Neural crest cell (in vitro differentiated cells): ENCODE results near the gene GABBR1. TPM values are rescaled to one million over a fixed set of nuclear protein-coding genes. Genes with fewer than 3 reads are reported as not detected.

Experiments
- DNase-seq: peaks from one replicate; pipeline ENCODE4 v3.0.0; 2021; ENCODE audit warnings: low read depth, mixed read lengths, low spot score
- H3K27ac Mint-ChIP-seq: one replicate; pipeline ENCODE4 v1.8.0; 2021; ENCODE audit warnings: mild to moderate bottlenecking, mixed read lengths; ENCODE audit not compliant: unreplicated experiment
- H3K27me3 Mint-ChIP-seq: 2 replicates; pipeline ENCODE4 v1.8.0; 2021; ENCODE audit warnings: low read depth, mild to moderate bottlenecking, mixed read lengths
- H3K36me3 Mint-ChIP-seq: 2 replicates; pipeline ENCODE4 v1.8.0; 2021; ENCODE audit warnings: low read depth, mild to moderate bottlenecking, mixed read lengths
- H3K4me1 Mint-ChIP-seq: 2 replicates; pipeline ENCODE4 v1.8.0; 2021; ENCODE audit warnings: mixed read lengths
- H3K4me3 Mint-ChIP-seq: one replicate; pipeline ENCODE4 v1.8.0; 2021; ENCODE audit warnings: mild to moderate bottlenecking, mixed read lengths
- H3K9me3 Mint-ChIP-seq: 2 replicates; pipeline ENCODE4 v1.8.0; 2021; ENCODE audit warnings: mixed read lengths
- long read RNA-seq: library from polyadenylated mRNA; unstranded; transcript quantifications from one replicate; pipeline ENCODE4 v2.0.0, GENCODE V29; 2020
- total RNA-seq: library from RNA; stranded (reverse); gene quantifications from 2 replicates; pipeline ENCODE4 v1.2.1, GENCODE V29; 2021
- TF ChIP-seq, protein P1 (sequence below): fragments of 200-600 bp; sonication (generic); conservative IDR thresholded peaks from 2 replicates; pipeline ENCODE4 v1.5.0; 2021; ENCODE audit warnings: antibody characterized with exemption, mild to moderate bottlenecking

The GABBR1 gene
- 79.7 and 91.6 TPM in 2 replicates for total RNA-seq
- long read RNA-seq, partial matches to known transcripts, result 1 of 3 reads
- long read RNA-seq, other reads (novel, unspliced or antisense), result 2 of 3 reads

DNA sequence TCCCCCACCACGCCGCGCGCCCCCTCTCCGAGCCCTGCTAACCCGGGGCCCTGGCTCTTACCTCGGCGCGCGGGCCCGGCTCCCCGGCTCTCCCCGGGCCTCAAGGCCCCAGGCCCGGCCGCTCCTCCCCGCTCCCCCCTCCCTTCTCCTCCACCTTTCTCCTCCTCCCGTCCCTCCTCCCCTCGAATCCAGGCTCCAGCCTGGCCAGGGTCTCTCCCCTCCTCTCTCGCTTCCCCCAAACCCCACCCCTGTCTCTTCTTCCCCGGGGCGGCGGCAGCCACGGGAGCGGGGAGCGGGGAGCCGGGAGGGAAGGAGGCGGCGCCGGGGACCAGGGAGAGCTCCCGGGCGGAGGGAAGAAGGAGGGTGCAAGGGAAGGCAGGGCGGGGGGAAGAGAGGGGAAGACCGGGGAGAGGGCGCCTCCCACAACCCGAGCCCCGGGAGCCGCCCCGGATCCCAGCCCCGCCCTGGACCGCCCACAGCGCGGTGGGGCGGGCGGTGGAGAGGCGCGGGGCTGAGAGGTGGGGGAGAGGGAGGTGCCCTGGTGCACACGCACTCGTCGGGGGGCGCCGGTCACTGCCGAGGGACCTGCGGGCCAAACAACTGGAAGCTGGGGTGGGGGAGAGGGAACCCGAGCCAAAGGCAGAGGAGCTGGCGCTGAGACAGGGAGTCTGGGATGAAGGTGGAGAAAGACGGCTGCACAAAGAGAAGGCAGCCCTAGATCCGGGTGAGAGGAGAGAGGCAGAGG, at the start of gene GABBR1:
Gene GABBR1, minus strand, starts transcription at position 395 of the 745 bp plus-strand sequence. CDS start 798 bp downstream, outside the sequence.
- H3K9me3 Mint-ChIP-seq, result no peaks in the 10 kb centered on the region
- DNase-seq, result peak; percentile 78
- H3K27me3 Mint-ChIP-seq, result peaks cover 29% of the 10 kb centered on the region
- peaks cover 54% of the 10 kb centered on the region for H3K4me1 Mint-ChIP-seq
- peak within 1 kb of the TSS; percentile 94 for H3K4me3 Mint-ChIP-seq
- H3K27ac Mint-ChIP-seq, result peak within 1 kb of the TSS; percentile 96
- H3K36me3 Mint-ChIP-seq, result no peaks in the 10 kb centered on the region
- TF ChIP-seq, protein P1, sequence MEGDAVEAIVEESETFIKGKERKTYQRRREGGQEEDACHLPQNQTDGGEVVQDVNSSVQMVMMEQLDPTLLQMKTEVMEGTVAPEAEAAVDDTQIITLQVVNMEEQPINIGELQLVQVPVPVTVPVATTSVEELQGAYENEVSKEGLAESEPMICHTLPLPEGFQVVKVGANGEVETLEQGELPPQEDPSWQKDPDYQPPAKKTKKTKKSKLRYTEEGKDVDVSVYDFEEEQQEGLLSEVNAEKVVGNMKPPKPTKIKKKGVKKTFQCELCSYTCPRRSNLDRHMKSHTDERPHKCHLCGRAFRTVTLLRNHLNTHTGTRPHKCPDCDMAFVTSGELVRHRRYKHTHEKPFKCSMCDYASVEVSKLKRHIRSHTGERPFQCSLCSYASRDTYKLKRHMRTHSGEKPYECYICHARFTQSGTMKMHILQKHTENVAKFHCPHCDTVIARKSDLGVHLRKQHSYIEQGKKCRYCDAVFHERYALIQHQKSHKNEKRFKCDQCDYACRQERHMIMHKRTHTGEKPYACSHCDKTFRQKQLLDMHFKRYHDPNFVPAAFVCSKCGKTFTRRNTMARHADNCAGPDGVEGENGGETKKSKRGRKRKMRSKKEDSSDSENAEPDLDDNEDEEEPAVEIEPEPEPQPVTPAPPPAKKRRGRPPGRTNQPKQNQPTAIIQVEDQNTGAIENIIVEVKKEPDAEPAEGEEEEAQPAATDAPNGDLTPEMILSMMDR, result no peak

DNA sequence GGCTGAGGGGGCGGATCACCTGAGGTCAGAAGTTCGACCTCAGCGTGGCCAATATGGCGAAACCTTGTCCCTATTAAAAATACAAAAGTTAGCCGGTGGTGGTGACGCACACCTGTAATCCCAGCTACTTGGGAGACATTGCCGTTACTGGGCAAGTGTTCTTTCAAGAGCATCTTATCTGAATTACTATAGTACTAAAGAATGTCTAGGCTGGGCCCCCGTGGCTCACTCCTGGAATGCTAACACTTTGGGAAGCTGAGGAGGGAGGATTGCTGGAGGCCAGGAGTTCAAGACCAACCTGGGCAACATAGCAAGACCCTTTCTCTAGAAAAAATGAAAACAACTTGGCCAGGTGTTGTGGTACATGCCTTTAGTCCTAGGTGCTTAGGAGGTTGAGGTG, 48.8 kb upstream of the GABBR1 start:
- H3K9me3 Mint-ChIP-seq, result no peaks in the 10 kb centered on the region
- TF ChIP-seq, protein P1, result no peak
- DNase-seq, result no peak
- peaks cover 14% of the 10 kb centered on the region for H3K27me3 Mint-ChIP-seq
- H3K36me3 Mint-ChIP-seq, result no peaks in the 10 kb centered on the region
- H3K27ac Mint-ChIP-seq, result no peak overlapping the region
- no peak overlapping the region for H3K4me3 Mint-ChIP-seq
- H3K4me1 Mint-ChIP-seq, result peaks cover 5% of the 10 kb centered on the region

DNA sequence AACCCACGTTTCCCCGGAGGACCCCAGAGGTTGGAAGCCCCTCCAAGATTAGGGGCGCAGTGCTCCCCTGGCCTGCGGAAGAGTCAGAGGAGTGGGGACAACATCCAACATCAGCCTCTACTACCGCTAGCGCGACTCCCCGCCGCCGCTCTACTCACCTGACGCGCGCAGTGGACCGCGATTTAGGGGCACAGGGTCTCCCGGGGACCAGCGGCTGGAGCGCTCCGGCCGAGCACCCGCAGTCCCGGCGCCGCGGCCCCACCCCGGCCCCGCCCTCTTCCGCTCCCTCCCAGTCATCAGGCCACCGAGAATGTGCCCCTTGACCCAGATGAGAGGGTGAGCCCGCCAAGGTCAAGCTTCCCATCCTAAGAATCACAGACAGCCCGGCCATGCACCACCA, 47.9 kb upstream of the GABBR1 start, which contains the start of gene ZFP57:
Gene ZFP57, minus strand, starts transcription at position 249 of the 400 bp plus-strand sequence. CDS start 4,149 bp downstream, outside the sequence.
- no peak for DNase-seq
- Mint-ChIP-seq H3K4me3 (no peak within 1 kb of the TSS), H3K4me1 (peaks cover 5% of the 10 kb centered on the region), H3K9me3 (no peaks in the 10 kb centered on the region), H3K36me3 (no peaks in the 10 kb centered on the region), H3K27me3 (peaks cover 14% of the 10 kb centered on the region), H3K27ac (no peak within 1 kb of the TSS)
- TF ChIP-seq, protein P1, result no peak

DNA sequence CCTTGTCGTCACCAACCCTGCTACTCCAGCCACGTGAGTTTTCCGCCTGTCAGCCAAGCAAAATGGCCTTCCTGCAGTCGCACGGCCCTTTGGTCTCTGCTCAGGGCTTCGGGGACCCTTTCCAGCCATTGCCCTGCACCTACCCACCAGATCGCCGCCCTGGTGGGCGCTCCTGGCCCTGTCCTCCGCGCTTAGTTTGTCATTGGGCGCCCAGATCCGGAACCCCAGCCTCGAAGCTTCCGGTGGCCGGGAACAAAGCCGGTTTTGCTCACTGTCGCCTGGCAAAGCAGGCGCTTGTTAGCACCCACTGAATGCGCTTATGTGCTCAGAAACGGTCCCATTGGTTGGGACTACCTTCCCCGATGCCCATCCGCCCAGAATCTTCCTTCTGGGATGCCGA, 47.4 kb upstream of the GABBR1 start:
- no peaks in the 10 kb centered on the region for H3K36me3 Mint-ChIP-seq
- TF ChIP-seq, protein P1, result no peak
- H3K9me3 Mint-ChIP-seq, result no peaks in the 10 kb centered on the region
- H3K27me3 Mint-ChIP-seq, result peaks cover 12% of the 10 kb centered on the region
- H3K4me3 Mint-ChIP-seq, result no peak overlapping the region
- H3K27ac Mint-ChIP-seq, result no peak overlapping the region
- peaks cover 5% of the 10 kb centered on the region for H3K4me1 Mint-ChIP-seq
- no peak for DNase-seq

DNA sequence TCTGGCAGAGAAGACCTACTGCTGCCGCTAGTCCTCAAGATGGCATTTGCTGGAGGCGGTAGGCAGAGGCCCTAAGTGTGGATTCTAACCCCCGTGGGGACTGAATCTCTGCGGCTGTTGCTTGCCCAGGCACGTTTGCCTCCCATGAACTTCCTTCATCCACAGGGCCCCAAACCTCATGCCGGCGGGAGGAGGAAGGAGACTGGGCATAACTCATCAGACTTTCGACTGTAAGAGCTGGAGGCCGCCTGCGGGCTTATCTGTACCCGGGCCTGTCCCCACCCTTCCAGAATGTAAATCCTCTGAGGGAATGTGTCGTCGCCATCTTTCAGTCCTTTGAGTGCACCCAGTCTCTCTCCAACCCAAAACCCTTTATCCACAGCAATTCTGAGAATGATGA, 47.0 kb upstream of the GABBR1 start:
- no peak for DNase-seq
- no peak overlapping the region for H3K27ac Mint-ChIP-seq
- TF ChIP-seq, protein P1, result no peak
- H3K27me3 Mint-ChIP-seq, result peaks cover 8% of the 10 kb centered on the region
- H3K9me3 Mint-ChIP-seq, result no peaks in the 10 kb centered on the region
- no peak overlapping the region for H3K4me3 Mint-ChIP-seq
- H3K4me1 Mint-ChIP-seq, result peaks cover 5% of the 10 kb centered on the region
- no peaks in the 10 kb centered on the region for H3K36me3 Mint-ChIP-seq
